ENCODE measurements around the gene COPS8. TPM values are rescaled to one million over a fixed set of nuclear protein-coding genes. Genes with fewer than 3 reads are reported as not detected.

Gene COPS8
- total RNA-seq, 1 donor from 2014 or later, result 46.9 TPM

- Histone ChIP-seq H3K36me3 (no peaks in the 10 kb centered on the region), H3K27me3 (no peaks in the 10 kb centered on the region), H3K27ac (peak overlapping the region; percentile 98), H3K9me3 (no peaks in the 10 kb centered on the region), H3K4me1 (peaks cover 38% of the 10 kb centered on the region), H3K4me3 (no peak overlapping the region)
- intact Hi-C loops (cut with DNase I), result loop anchor here (10.0 kb wide), 1 partner anchor 449 kb away; no protein-coding TSS in a partner anchor
- TF ChIP-seq POLR2A (IDR thresholded peaks at IDR 0.05), result no peak
- TF ChIP-seq POLR2AphosphoS5 (IDR thresholded peaks at IDR 0.05; ENCODE audit: insufficient read depth in 1 of 2, low read depth in 1 of 2), result no peak
- TF ChIP-seq, protein P1, sequence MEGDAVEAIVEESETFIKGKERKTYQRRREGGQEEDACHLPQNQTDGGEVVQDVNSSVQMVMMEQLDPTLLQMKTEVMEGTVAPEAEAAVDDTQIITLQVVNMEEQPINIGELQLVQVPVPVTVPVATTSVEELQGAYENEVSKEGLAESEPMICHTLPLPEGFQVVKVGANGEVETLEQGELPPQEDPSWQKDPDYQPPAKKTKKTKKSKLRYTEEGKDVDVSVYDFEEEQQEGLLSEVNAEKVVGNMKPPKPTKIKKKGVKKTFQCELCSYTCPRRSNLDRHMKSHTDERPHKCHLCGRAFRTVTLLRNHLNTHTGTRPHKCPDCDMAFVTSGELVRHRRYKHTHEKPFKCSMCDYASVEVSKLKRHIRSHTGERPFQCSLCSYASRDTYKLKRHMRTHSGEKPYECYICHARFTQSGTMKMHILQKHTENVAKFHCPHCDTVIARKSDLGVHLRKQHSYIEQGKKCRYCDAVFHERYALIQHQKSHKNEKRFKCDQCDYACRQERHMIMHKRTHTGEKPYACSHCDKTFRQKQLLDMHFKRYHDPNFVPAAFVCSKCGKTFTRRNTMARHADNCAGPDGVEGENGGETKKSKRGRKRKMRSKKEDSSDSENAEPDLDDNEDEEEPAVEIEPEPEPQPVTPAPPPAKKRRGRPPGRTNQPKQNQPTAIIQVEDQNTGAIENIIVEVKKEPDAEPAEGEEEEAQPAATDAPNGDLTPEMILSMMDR (IDR thresholded peaks at IDR 0.05), result no peak
- DNase-seq (ENCODE audit: extremely low spot score in 2 of 2), result no peak
Observed at GRCh38 chr2:237125967-237126366, 40.3 kb downstream of the COPS8 start.

GRCh38 chr2:237126519-237127174 is 41.0 kb downstream of the COPS8 start:
- Histone ChIP-seq H3K27me3 (no peaks in the 10 kb centered on the region), H3K9me3 (no peaks in the 10 kb centered on the region), H3K4me3 (no peak overlapping the region), H3K36me3 (no peaks in the 10 kb centered on the region), H3K4me1 (peaks cover 38% of the 10 kb centered on the region), H3K27ac (peak overlapping the region; percentile 98)
- TF ChIP-seq, protein P1 (IDR thresholded peaks at IDR 0.05), result no peak
- TF ChIP-seq POLR2A (IDR thresholded peaks at IDR 0.05) (no peak), POLR2AphosphoS5 (IDR thresholded peaks at IDR 0.05; ENCODE audit: insufficient read depth in 1 of 2, low read depth in 1 of 2) (peak; percentile 20 to 33)
- peak in 1 of 2 donors; percentile 89 for DNase-seq (ENCODE audit: extremely low spot score in 2 of 2)
- intact Hi-C loops (cut with DNase I), result loop anchor here (10.0 kb wide), 1 partner anchor 448 kb away; no protein-coding TSS in a partner anchor

GRCh38 chr2:237128026-237128703 is 42.5 kb downstream of the COPS8 start:
- intact Hi-C loops (cut with DNase I), result loop anchor here (10.0 kb wide), 1 partner anchor 447 kb away; no protein-coding TSS in a partner anchor
- TF ChIP-seq POLR2AphosphoS5 (IDR thresholded peaks at IDR 0.05; ENCODE audit: insufficient read depth in 1 of 2, low read depth in 1 of 2) (peak; percentile 93 to 99), POLR2A (IDR thresholded peaks at IDR 0.05) (peak in 1 of 2 donors; percentile 13)
- TF ChIP-seq, protein P1 (IDR thresholded peaks at IDR 0.05), result no peak
- H3K4me1 ChIP-seq, result peaks cover 38% of the 10 kb centered on the region

GRCh38 chr2:237128845-237129592 is 43.3 kb downstream of the COPS8 start:
- no peaks in the 10 kb centered on the region for H3K27me3 ChIP-seq
- TF ChIP-seq, protein P1 (IDR thresholded peaks at IDR 0.05), result no peak
- TF ChIP-seq POLR2A (IDR thresholded peaks at IDR 0.05), result no peak
- no peak for TF ChIP-seq POLR2AphosphoS5 (IDR thresholded peaks at IDR 0.05; ENCODE audit: insufficient read depth in 1 of 2, low read depth in 1 of 2)
- peaks cover 38% of the 10 kb centered on the region for H3K4me1 ChIP-seq
- H3K27ac ChIP-seq, result peak overlapping the region; percentile 98
- H3K36me3 ChIP-seq, result no peaks in the 10 kb centered on the region
- no peaks in the 10 kb centered on the region for H3K9me3 ChIP-seq
- peak in 1 of 2 donors; percentile 83 for DNase-seq (ENCODE audit: extremely low spot score in 2 of 2)
- intact Hi-C loops (cut with DNase I), result loop anchor here (10.0 kb wide), 1 partner anchor 446 kb away; no protein-coding TSS in a partner anchor
- H3K4me3 ChIP-seq, result peak overlapping the region in 1 of 2 donors; percentile 17

More at GRCh38 chr2:237128026-237128703, 42.5 kb downstream of the COPS8 start:
- no peaks in the 10 kb centered on the region for H3K9me3 ChIP-seq
- peak overlapping the region in 1 of 2 donors; percentile 4 for H3K4me3 ChIP-seq
- H3K36me3 ChIP-seq, result no peaks in the 10 kb centered on the region
- peak overlapping the region; percentile 98 for H3K27ac ChIP-seq
- H3K27me3 ChIP-seq, result no peaks in the 10 kb centered on the region
- DNase-seq (ENCODE audit: extremely low spot score in 2 of 2), result peak in 1 of 2 donors; percentile 99
